Right renal pelvis (tissue), 4 donors: ENCODE data around the gene NR1H4. TPM values are rescaled to one million over a fixed set of nuclear protein-coding genes. Genes with fewer than 3 reads are reported as not detected.
"Not testable (repeated sequence)": the region's sequence is repeated elsewhere in the genome, so short reads cannot be mapped to it uniquely, and the experiment has no call there.

Source experiments
- DNase-seq, 4 donors: peaks; one replicate each; pipeline ENCODE4 v3.0.0-alpha.2; 2013; ENCODE audit warnings: low read depth in 4 of 4, low spot score in 3 of 4, missing footprints in 1 of 4
- polyA plus RNA-seq, 4 donors: library from polyadenylated mRNA; unstranded; fragments of 120-200 nt; gene quantifications; one replicate each; pipeline ENCODE4 v1.2.1, GENCODE V29; 2013; ENCODE audit not compliant: insufficient read length in 4 of 4

Gene NR1H4
- polyA plus RNA-seq, 4 donors, result 13.0 to 18.6 (median 15.0) TPM

DNA sequence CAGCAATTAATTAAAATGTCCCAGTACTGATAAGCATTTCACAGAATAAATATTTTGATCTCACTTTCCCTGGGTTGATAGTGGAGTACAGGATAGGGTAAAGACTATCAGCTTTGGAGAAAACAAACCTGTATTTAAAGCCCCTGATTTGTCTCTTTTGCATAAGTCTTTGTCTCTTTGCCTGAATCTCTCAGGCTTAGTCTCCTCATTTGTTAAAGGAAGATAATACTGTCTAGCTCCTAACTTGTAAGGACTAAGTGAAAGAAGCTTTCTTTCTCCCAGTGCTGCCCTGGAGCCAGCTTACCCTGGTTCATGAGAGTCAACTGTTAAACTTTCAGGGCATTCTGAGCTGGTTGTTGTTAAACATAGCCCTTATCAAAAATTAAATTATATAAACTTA, 5.5 kb upstream of the NR1H4 start:
- no peak for DNase-seq

GRCh38 chr12:100472325-100472724, 1.3 kb upstream of the NR1H4 start:
- DNase-seq, result no peak

DNA sequence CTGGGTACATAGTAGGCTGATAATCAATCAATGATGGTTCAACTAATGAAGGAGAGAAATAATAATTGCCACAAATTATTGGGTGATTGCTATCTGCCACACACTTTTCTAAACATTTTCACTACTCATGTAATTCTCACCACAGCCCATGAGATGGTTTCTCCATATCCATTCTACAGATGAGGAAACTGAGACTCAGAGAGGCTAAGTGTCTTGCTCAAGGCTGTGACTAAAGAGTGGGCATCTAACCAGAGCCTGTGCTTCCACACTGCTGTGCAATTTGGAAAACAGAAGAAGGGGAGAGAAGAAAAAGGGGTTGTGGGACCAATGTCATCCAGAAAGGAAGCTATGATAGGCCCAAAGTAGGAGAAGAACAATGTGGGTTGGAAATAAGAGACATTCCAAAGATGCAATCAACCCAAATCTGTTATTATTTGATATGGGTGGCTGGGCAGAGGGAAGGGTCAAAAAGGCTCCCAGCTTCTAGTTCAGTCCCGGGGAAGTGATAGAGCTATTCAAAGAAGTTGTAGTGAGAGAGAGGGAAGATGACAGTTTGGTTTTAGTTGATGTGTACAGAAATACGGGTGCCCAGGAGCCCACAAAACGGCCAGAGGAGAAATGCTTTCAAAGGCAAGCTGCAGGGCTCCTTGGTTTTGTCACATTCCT, 483 bp upstream of the NR1H4 start:
- no peak for DNase-seq

GRCh38 chr12:100474617-100475016, 951 bp downstream of the NR1H4 start:
- no peak for DNase-seq

- DNase-seq, result no peak
Observed at GRCh38 chr12:100476013-100476751, 2.5 kb downstream of the NR1H4 start.

DNA sequence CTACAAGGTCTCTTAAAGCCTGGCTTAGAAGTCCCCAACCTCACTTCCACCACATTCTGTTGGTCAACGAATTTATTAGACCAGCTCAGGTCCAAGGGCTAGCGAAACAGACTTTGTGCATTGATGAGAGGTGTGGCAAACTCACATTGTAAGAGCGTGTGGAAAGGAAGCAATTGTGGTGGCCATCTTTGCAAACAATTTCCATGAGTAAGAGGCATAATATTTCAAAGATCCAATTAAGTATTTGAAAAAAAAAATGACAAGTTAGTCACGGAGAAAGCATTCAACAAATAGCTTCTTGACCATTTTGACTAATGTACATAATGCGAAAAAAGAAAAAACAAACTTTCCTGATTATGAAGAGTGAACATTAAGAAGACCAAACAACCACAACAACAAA, 7.4 kb downstream of the NR1H4 start:
- no peak for DNase-seq

DNA sequence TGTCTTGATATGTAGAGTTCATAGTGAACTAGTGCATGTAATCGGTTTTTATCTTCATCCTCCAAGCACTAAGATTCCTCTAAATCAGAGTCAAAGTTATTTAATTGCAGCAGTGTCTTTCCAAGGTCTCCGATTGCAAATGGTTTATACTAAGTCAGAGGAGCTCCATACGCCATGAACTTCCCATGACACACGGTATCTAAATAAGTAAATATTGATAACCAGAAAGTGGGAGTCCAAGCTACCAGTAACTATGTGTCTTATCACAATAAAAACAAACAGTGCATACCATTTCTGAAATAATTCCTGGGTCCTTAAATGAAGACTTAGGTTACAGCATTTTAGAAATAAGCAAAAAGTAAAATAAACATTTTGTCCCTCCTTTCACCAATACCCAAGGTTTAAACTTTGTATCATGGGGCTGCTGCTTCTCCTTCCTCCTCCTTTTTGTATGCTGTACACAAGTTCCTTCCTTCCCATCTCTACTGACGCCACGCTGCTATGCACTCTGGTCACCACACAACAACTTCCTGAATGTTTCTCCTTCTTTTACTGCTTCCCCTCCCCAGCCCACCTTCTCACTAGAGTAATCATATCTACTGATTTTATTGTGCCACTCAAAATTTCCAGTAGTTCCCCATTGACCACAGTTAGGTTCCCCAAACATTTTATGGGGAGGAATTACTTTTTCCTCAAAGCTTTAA, 10.7 kb downstream of the NR1H4 start:
- no peak for DNase-seq

DNA sequence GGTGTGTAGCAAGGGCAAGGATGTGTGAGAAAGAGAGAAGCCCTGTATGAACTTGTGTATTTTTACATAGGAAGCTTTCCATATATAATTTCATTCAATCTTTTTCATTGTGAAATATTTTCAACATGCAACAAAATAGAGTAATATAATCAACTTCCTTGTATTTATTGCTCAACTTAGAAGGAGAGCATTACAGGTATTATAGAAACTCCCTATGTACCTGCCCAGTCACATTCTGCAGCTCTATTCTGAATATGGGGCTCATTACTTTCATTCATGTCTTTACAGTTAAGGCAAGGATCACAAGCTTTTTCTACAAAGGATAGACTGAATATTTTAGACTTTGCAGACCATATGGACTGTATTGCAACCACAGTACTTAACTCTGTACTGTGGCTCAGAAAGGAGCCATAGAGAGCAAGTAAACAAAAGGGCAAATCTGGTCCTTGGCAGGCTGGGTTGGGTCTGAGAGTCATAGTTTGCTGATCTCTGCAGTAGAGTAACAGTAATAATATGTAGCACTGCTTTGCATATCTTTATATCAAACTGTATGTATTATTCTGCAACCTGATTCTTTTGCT, 11.3 kb downstream of the NR1H4 start:
- no peak for DNase-seq

DNA sequence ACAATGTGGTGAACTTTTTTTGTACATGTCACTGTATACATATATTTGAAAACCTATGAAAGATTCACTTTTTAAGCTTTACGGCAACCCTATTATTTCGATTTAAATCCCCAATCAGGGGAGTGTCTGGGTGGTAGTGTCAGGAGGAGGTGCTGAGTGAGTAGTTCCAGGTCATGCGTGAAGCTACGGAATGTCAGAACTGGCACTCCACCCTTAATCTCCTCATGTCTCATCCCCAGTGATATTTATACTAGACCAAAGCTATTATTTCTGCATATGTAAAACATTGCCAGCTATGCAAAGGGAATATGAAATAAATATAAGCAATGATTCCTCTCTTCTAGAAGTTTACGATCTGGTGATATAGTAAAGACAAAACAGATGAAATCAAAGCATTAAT, 12.3 kb downstream of the NR1H4 start:
- no peak for DNase-seq

DNA sequence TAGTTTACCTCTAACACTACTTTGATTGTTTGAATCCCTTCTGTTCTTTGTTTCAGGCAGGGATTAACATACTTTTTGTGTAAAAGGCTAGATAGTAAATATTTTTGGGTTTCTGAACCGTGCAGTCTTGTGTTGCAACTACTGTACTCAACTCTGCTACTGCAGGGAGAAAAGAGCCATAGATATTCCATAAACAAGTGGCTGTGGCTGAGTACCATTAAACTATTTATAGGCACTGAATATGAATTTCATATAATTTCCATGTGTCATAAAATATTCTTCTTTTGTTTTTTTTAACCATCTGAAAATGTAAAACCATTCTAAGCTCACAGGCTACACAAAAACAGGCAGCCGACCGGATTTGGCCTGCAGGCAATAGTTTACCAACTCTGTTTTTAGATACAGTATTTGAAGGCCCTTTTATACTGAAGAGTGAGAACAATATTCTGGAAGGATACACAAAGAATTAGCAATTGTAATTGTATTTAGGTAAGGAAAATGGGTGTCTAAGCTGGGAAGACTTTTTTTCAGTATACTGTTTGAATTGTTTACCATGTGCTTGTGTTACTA, 15.7 kb downstream of the NR1H4 start:
- no peak for DNase-seq

DNA sequence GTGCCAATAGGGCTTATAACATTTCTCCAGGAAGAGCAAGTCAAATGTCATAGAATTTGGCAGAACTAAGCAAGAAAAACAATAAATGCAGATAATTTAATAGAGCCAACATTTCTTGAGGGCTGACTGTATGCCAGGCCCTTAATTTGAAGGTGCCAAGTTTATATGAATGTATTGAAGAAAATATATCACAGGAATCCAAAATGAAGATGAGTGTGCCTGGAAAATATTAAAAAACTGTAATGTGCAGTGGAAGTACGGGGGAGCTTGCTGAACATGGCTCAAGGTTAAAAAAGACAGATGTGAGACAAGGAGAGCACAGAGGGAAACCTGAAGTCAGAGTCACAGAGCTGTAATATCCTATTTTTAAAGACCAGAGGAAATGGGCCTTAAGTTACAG, 16.4 kb downstream of the NR1H4 start:
- no peak for DNase-seq

DNA sequence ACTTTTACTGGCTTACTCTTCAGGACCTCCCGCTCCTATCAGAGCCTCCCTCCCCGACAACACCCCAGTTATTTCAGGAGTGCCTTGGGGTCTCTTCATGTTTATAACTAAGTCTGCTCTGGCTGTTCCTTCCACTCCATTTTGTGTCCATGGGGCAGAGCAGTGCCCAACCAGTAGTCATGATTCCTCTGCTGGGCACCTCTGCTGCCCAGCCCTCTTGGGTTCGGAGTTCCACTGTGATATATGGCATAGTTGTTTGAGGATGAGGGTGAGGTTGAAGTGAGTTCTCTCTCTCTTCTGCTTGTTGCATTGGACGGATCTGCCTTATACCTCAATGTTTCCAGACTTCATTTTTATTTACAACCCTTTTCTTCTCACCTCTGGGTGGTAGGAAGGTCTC, 17.4 kb downstream of the NR1H4 start:
- DNase-seq, result no peak

- DNase-seq, result no peak
Observed at GRCh38 chr12:100493396-100494012, 19.8 kb downstream of the NR1H4 start.

DNA sequence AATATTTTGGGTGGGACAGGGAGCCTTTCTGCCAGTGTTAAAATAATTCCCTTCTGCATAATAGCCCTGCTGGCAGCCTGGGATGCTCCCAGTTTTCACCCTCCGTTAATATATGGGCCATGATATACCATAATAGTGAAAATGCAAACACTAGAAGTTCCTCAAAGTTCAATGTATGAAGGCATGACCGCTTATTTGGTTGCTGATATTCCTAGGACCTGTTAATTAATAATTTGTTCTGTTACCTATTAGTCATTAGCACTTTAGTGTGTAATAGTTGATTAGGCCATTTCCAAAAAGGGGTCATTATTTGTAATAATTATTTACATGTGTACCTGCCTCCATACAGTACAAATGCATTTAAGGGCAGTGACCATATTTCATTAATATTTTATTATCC, 20.4 kb downstream of the NR1H4 start:
- DNase-seq, result no peak

DNA sequence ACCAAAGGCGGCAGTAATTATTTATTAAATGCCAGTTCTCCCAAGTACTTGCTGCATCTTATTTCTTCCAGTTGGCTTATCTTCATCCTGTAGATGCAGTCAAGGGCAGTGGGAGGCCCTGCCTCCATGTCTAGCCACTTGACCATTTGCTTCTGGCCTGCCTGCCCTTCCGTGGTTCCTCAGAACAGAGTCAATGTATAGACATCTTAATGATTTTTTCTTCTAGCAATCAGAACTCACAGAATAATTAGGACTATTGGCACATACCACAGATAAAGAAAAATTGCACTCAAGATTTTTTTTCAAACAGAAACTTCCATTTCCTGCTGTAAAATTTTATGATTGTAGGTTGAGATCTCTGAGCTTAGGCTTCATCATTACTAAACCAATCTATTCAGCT, 20.9 kb downstream of the NR1H4 start:
- no peak for DNase-seq

- DNase-seq, result no peak
Observed at GRCh38 chr12:100497105-100497795, 23.6 kb downstream of the NR1H4 start.

GRCh38 chr12:100498141-100498540, 24.5 kb downstream of the NR1H4 start:
- DNase-seq, result no peak

- no peak for DNase-seq
Observed at GRCh38 chr12:100499416-100499815, 25.8 kb downstream of the NR1H4 start.

GRCh38 chr12:100502718-100503117, 29.1 kb downstream of the NR1H4 start:
- DNase-seq, result not testable (repeated sequence)

GRCh38 chr12:100503228-100503628, 29.6 kb downstream of the NR1H4 start:
- DNase-seq, result no peak
